DMS 273 (cell line): ENCODE measurements around the gene CIAO3.
"Not testable (repeated sequence)": the region's sequence is repeated elsewhere in the genome, so short reads cannot be mapped to it uniquely, and the experiment has no call there.

Experiments used
- DNase-seq: peaks from one replicate; lab custom pipeline; 2025; ENCODE audit not compliant: unreplicated experiment; lab: John Stamatoyannopoulos, UW

The CIAO3 gene

GRCh38 chr16:760545-761343, 19.9 kb upstream of the CIAO3 start, which contains the start of gene MSLN:
MSLN (plus strand) TSS chr16:760734; CDS start chr16:762681, 1,947 bp downstream.
- DNase-seq = no peak

GRCh38 chr16:760065-760464, 19.3 kb upstream of the CIAO3 start:
- DNase-seq = no peak

- no peak for DNase-seq
Measured at GRCh38 chr16:759110-759910, 18.5 kb upstream of the CIAO3 start.

- DNase-seq = no peak
Measured at GRCh38 chr16:756428-756827, 15.6 kb upstream of the CIAO3 start.

DNA sequence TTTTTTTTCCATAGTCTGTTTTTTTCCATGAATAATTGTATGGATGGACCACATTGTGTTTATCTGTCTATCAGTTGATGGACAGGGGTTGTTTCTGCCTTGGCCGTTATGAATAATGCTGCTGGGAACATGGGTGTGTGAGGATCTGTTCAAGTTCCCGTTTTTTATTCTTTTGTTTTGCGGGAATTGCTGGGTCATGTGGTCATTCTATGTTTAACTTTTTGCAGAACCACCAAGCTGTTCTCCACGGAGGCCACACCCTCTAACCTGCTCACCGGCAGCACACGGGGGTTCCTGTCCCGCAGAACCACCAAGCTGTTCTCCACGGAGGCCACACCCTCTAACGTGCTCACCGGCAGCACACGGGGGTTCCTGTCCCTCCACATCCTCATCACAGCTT, 13.9 kb upstream of the CIAO3 start:
- DNase-seq = no peak

GRCh38 chr16:754121-754607, 13.4 kb upstream of the CIAO3 start:
- not testable (repeated sequence) for DNase-seq

- DNase-seq = no peak
Measured at GRCh38 chr16:752007-752312, 11.2 kb upstream of the CIAO3 start.

DNA sequence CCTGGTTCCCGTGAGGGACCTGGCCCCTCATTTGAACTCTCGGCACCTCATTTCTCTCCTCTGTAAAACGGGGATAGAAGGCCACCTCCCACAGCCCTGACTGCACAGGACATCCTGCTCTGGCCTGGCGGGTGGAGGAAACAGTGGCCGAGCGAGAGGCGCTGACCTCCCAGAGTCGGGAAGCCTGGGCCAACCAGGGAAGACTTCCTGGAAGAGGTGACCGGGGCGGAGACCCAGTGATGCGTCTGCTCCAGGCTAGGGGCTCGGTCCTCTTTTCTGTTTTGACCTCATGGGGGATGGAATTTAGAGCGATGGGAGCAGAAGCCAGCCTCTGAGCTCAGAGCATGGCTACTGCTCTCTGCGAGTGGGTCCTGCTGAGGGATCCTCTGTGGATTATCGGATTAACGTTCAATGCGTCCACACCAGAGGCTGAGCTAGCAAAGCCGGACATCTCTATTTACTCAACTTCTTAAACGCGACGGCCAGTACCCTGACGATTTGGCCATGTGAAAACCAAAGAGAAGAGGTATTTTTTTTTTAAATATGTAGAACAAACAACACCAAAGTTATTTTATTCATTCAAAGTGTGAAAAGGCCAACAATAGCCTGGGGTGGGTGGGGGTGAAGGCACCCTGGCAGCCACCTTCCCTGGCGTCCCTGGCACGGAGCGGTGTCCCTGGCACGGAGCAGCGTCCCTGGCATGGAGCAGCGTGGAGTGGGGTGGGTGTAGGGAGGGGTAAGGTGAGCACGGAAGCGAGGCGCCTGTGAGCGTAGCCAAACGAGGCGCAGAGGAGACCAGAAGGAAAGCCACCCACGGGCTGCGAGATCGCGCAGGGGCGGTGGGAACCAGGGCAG, 10.6 kb upstream of the CIAO3 start:
- DNase-seq = no peak

DNA sequence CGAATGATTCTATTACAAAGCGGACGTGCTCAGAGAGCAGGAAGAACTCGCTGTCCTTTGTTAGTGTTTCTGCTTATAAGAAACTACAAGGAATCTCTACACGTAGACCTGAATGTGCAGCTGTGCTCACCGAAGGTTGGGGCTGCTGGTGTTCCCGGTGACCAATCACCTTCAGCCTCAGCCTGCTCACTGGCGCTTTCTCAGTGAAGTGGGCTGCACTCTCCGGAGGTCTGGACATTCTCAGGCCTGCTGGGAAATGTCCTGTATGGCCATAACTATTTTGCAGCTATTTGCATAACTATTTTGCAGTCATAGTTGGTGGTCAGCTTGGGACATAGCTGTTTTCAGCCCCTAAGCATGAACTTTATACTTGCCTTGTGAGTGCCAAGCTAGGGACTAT, 9.7 kb upstream of the CIAO3 start:
- no peak for DNase-seq

- no peak for DNase-seq
Measured at GRCh38 chr16:749010-749409, 8.2 kb upstream of the CIAO3 start.

- no peak for DNase-seq
Measured at GRCh38 chr16:747978-748746, 7.4 kb upstream of the CIAO3 start.

GRCh38 chr16:746637-747036, 5.8 kb upstream of the CIAO3 start:
- DNase-seq = no peak

- peak; percentile 46 for DNase-seq
Measured at GRCh38 chr16:745739-746138, 4.9 kb upstream of the CIAO3 start.

GRCh38 chr16:743794-744500, 3.1 kb upstream of the CIAO3 start:
- no peak for DNase-seq

- not testable (repeated sequence) for DNase-seq
Measured at GRCh38 chr16:742894-743293, 2.1 kb upstream of the CIAO3 start.

DNA sequence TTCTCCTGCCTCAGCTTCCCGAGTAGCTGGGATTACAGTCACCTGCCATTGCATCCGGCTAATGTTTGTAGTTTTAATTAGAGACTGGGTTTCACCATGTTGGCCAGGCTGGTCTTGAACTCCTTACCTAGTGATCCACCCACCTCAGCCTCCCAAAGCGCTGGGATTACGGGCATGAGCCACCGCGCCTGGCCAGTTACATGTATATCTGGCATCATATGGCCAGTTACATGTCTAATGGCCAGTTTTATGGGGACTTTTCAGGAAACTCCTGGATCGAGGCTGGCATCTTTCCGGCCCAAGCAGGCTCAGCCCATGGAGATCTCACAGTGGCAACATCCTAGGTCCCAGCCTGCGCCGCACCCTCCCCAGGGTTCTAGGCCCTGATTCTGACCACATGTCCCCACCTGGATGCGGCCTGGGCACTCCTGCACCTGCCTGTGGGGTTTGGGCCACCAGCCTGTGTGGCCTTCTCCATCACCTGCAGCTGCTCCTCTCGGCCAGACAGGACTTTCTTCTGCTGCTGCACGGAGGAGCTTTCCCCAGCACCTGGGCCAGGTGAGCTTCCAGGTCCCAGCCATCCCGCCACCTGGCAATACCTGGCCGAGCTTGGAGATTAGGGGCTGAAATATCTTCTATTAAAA, 1.3 kb upstream of the CIAO3 start:
- no peak for DNase-seq

DNA sequence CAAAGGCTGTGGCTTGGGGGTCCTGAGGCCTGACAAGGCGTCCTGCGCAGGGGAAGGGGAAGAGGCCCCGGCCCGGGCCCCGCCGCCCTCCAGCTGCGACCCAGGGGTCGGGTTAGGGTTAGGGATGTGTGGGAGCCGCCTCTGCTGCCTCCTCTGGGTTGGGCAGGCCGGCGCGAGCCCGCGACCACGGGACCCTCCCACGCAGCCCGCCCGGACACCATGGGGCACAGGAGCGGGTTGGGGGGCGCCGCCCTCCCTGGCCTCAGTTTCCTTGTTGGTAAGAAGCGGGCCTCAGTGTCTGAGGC, 386 bp downstream of the CIAO3 start:
- DNase-seq = no peak

- DNase-seq = no peak
Measured at GRCh38 chr16:739560-740458, 988 bp downstream of the CIAO3 start.
